SU-DHL-6 (cell line): ENCODE data around the gene CT45A8.
"Not testable (repeated sequence)": the region's sequence is repeated elsewhere in the genome, so short reads cannot be mapped to it uniquely, and the experiment has no call there.

Source experiments
- H2AFZ ChIP-seq: fragments of 200-600 bp; sonication (generic); 2 replicates; pipeline ENCODE4 v1.6.1; 2014; ENCODE audit warnings: low read depth, mild to moderate bottlenecking, moderate library complexity, mixed read lengths, antibody characterized with exemption, low read length; ENCODE audit not compliant: severe bottlenecking
- H3F3A ChIP-seq: fragments of 200-600 bp; shearing (Covaris generic); 2 replicates; pipeline ENCODE4 v1.6.0; 2016; ENCODE audit warnings: antibody characterized with exemption, mild to moderate bottlenecking; ENCODE audit not compliant: insufficient read depth
- H3K27ac ChIP-seq: fragments of 200-600 bp; sonication (generic); 2 replicates; pipeline ENCODE4 v1.5.1; 2016; ENCODE audit warnings: low read depth, mild to moderate bottlenecking, low read length, moderate library complexity, mixed read lengths
- H3K27me3 ChIP-seq: fragments of 200-600 bp; sonication (generic), shearing (Covaris generic); 2 replicates; pipeline ENCODE4 v1.6.0; 2014; ENCODE audit warnings: mild to moderate bottlenecking, low read length
- H3K36me3 ChIP-seq: fragments of 200-600 bp; sonication (generic); 2 replicates; pipeline ENCODE4 v1.6.1; 2014; ENCODE audit warnings: mild to moderate bottlenecking, low read length, mixed read lengths
- H3K4me2 ChIP-seq: fragments of 300-600, 200-600 bp; shearing (Covaris generic), sonication (generic); 2 replicates; pipeline ENCODE4 v1.6.0; 2014; ENCODE audit warnings: low read length, low read depth, mild to moderate bottlenecking; ENCODE audit not compliant: poor library complexity, severe bottlenecking
- H3K4me3 ChIP-seq: fragments of 200-600 bp; sonication (generic); 2 replicates; pipeline ENCODE4 v1.5.1; 2014; ENCODE audit warnings: antibody characterized with exemption, low read length, mild to moderate bottlenecking, mixed read lengths; ENCODE audit not compliant: insufficient read depth, poor library complexity, severe bottlenecking
- H3K79me2 ChIP-seq: fragments of 200-600 bp; sonication (generic); 2 replicates; pipeline ENCODE4 v1.6.1; 2014; ENCODE audit warnings: mild to moderate bottlenecking, low read length, moderate library complexity; ENCODE audit not compliant: insufficient read depth
- H3K9ac ChIP-seq: fragments of 200-600 bp; sonication (generic); 2 replicates; pipeline ENCODE4 v1.7.0; 2014; ENCODE audit warnings: mild to moderate bottlenecking, low read length
- H3K9me2 ChIP-seq: fragments of 200-600 bp; sonication (generic); replicated peaks from 2 replicates; pipeline ENCODE4 v1.6.1; 2014; ENCODE audit warnings: low read length; ENCODE audit not compliant: insufficient read depth
- H3K9me3 ChIP-seq: fragments of 200-600 bp; sonication (generic); 2 replicates; pipeline ENCODE4 v1.6.1; 2014; ENCODE audit warnings: low read length, mixed read lengths; ENCODE audit not compliant: insufficient read depth
- H4K20me1 ChIP-seq: fragments of 200-600 bp; sonication (generic); 2 replicates; pipeline ENCODE4 v1.6.1; 2014; ENCODE audit warnings: low read depth, mild to moderate bottlenecking, antibody characterized with exemption, low read length, moderate library complexity, mixed read lengths
- EZH2phosphoT487 ChIP-seq: fragments of 200-600 bp; sonication (generic), shearing (Covaris generic); conservative IDR thresholded peaks from 2 replicates; pipeline ENCODE4 v1.6.1; 2018; ENCODE audit warnings: mild to moderate bottlenecking, antibody characterized with exemption, low read length, moderate library complexity, mixed read lengths
- TF ChIP-seq, protein P1 (sequence below): fragments of 200-600 bp; sonication (generic); IDR thresholded peaks from one replicate; pipeline ENCODE4 v1.5.1; 2017; ENCODE audit warnings: antibody characterized with exemption, mild to moderate bottlenecking, low read length, moderate library complexity; ENCODE audit not compliant: insufficient read depth, poor library complexity, severe bottlenecking

CT45A8 gene, protein sequence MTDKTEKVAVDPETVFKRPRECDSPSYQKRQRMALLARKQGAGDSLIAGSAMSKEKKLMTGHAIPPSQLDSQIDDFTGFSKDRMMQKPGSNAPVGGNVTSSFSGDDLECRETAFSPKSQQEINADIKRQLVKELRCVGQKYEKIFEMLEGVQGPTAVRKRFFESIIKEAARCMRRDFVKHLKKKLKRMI

DNA sequence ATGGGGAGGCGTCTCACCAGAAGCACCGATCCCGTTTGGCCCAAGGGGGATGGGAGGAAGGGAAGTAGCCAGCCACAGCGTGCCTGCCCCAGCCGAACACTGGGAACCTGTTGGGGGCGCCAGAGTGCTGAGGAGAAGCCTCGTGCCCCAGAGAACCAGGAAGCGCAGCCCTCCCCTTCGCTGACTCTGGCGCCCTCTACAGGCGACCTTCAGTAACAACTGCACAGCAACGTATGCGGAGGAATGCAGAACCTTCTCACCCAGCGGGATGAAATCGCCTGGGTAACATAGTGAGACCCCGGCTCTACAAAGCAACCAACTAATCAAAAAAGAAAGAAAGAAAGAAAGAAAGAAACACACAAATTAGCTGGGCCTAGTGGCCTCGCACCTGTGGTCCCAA is at the start of gene CT45A8:
Gene CT45A8, minus strand, starts transcription at position 101 of the 400 bp plus-strand sequence. CDS start 3,755 bp downstream, outside the sequence.
- H3K4me3 ChIP-seq, H3K79me2 ChIP-seq, H4K20me1 ChIP-seq, H3K9me3 ChIP-seq, H2AFZ ChIP-seq, H3K36me3 ChIP-seq, H3F3A ChIP-seq, H3K27me3 ChIP-seq, H3K9me2 ChIP-seq, H3K27ac ChIP-seq, H3K9ac ChIP-seq, H3K4me2 ChIP-seq: not testable (repeated sequence)

DNA sequence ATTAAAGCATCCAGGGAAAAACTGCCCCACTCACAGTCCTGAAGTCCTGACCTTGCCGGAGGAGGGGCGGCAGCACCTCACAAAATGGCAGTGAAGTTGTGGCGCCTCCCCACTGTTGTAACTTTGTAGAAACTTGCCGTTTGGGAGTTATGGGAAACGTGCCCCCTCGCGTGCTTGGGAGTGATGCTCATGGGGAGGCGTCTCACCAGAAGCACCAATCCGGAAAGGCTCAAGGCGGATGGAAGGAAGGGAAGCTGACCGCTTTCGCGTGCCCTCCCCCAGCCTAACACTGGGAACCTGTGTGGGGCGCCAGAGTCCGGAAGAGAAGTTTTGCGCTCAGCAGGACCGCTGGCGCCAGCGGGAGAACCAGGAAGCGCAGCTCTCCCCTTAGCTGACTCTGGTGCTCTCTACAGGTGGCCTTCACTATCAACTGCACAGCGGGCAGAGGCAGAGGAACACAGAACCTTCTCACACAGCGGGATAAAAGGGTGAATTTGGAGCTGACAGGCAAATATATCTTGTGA is 39.0 kb upstream of the CT45A8 start, which contains the start of the genes CT45A10 and SAGE1:
Gene CT45A10, minus strand, starts transcription at position 151 of the 524 bp plus-strand sequence. CDS start 8,100 bp downstream, outside the sequence.
Gene SAGE1, plus strand, starts transcription at position 423 of the 524 bp plus-strand sequence. CDS start 2,527 bp downstream, outside the sequence.
- no peaks in the 10 kb centered on the region for H4K20me1 ChIP-seq
- H3K9me2 ChIP-seq = no peaks in the 10 kb centered on the region
- H3K27me3 ChIP-seq = no peaks in the 10 kb centered on the region
- no peaks in the 10 kb centered on the region for H3F3A ChIP-seq
- no peaks in the 10 kb centered on the region for H3K9me3 ChIP-seq
- H3K79me2 ChIP-seq = no peaks in the 10 kb centered on the region
- H3K36me3 ChIP-seq = no peaks in the 10 kb centered on the region
- no peak within 1 kb of the TSS for H3K4me3 ChIP-seq
- no peak within 1 kb of the TSS for H2AFZ ChIP-seq
- H3K9ac ChIP-seq = no peak within 1 kb of the TSS
- no peak within 1 kb of the TSS for H3K4me2 ChIP-seq
- H3K27ac ChIP-seq = no peak within 1 kb of the TSS
- TF ChIP-seq, protein P1, sequence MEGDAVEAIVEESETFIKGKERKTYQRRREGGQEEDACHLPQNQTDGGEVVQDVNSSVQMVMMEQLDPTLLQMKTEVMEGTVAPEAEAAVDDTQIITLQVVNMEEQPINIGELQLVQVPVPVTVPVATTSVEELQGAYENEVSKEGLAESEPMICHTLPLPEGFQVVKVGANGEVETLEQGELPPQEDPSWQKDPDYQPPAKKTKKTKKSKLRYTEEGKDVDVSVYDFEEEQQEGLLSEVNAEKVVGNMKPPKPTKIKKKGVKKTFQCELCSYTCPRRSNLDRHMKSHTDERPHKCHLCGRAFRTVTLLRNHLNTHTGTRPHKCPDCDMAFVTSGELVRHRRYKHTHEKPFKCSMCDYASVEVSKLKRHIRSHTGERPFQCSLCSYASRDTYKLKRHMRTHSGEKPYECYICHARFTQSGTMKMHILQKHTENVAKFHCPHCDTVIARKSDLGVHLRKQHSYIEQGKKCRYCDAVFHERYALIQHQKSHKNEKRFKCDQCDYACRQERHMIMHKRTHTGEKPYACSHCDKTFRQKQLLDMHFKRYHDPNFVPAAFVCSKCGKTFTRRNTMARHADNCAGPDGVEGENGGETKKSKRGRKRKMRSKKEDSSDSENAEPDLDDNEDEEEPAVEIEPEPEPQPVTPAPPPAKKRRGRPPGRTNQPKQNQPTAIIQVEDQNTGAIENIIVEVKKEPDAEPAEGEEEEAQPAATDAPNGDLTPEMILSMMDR = no peak
- no peak for TF ChIP-seq EZH2phosphoT487

DNA sequence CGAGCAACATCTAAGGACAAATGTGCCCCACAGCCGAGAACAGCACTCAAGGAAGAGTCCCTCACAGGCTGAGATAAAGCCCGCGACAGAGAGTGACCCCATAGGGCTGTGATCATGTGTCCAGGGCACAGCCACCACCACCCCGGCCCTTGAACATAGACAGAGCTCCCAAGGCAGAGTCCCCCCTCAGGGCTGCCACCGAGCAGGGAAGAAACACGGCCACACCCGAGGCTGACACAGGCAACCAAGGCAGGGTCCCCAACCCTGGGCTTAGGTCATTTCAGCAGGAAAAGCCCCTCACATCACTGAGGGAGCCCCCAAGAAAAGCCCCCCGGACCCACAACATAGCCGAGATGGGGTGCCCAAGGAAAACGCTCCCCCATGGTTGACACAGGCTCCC is 38.4 kb upstream of the CT45A8 start:
- no peak overlapping the region for H3K4me2 ChIP-seq
- H3K27me3 ChIP-seq = no peaks in the 10 kb centered on the region
- no peak for TF ChIP-seq EZH2phosphoT487
- TF ChIP-seq, protein P1 = no peak
- no peak overlapping the region for H3K4me3 ChIP-seq
- H3K9ac ChIP-seq = no peak overlapping the region
- no peaks in the 10 kb centered on the region for H3K9me2 ChIP-seq
- no peak overlapping the region for H3K27ac ChIP-seq
- no peaks in the 10 kb centered on the region for H3K9me3 ChIP-seq
- no peaks in the 10 kb centered on the region for H3F3A ChIP-seq
- H2AFZ ChIP-seq = no peak overlapping the region
- no peaks in the 10 kb centered on the region for H3K79me2 ChIP-seq
- no peaks in the 10 kb centered on the region for H3K36me3 ChIP-seq
- no peaks in the 10 kb centered on the region for H4K20me1 ChIP-seq

DNA sequence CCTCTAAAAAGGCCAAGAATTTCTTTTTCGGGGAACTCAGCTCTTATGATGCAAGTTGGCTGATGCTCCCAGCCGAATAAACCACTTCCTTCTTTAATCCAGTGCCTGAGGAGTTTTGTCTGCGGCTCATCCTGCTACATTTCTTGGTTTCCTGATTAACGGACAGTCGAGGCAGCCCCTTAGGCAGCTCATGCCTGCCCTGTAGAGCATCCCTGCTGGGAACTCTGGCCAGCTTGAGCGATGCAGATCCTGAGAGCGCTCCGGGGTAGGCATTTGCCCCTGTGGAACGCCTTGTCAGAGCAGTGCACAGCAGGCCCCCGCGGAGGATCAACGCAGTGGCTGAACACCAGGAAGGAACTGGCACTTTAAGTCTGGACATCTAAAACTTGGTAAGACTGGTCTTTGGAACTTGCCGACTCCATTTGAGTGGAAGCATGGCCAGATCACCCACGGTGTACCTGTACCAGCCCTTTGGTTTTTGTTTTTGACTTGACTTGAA is 35.8 kb upstream of the CT45A8 start:
- H3K9me2 ChIP-seq = no peaks in the 10 kb centered on the region
- H3K27ac ChIP-seq = no peak overlapping the region
- H4K20me1 ChIP-seq = no peaks in the 10 kb centered on the region
- no peak overlapping the region for H3K4me2 ChIP-seq
- no peak overlapping the region for H3K4me3 ChIP-seq
- no peaks in the 10 kb centered on the region for H3K36me3 ChIP-seq
- H2AFZ ChIP-seq = no peak overlapping the region
- H3K79me2 ChIP-seq = no peaks in the 10 kb centered on the region
- no peaks in the 10 kb centered on the region for H3K9me3 ChIP-seq
- TF ChIP-seq, protein P1 = no peak
- TF ChIP-seq EZH2phosphoT487 = no peak
- H3F3A ChIP-seq = no peaks in the 10 kb centered on the region
- no peaks in the 10 kb centered on the region for H3K27me3 ChIP-seq
- H3K9ac ChIP-seq = no peak overlapping the region

DNA sequence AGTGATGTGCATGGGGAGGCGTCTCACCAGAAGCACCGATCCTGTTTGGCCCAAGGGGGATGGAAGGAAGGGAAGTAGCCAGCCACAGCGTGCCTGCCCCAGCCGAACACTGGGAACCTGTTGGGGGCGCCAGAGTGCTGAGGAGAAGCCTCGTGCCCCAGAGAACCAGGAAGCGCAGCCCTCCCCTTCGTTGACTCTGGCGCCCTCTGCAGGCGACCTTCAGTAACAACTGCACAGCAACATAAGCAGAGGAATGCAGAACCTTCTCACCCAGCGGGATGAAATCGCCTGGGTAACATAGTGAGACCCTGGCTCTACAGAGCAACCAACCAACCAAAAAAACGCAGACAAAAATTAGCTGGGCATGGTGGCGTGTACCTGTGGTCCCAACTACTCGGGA is 34.6 kb upstream of the CT45A8 start:
- H4K20me1 ChIP-seq, H3K79me2 ChIP-seq, H3K27me3 ChIP-seq, H3F3A ChIP-seq, H3K27ac ChIP-seq, H3K36me3 ChIP-seq, H2AFZ ChIP-seq, H3K4me2 ChIP-seq, H3K4me3 ChIP-seq, H3K9me2 ChIP-seq, H3K9ac ChIP-seq, H3K9me3 ChIP-seq: not testable (repeated sequence)
